Naive thymus-derived CD8-positive, alpha-beta T cell (primary cell): Measurements from ENCODE around the gene TECPR1. TPM values are rescaled to one million over a fixed set of nuclear protein-coding genes. Genes with fewer than 3 reads are reported as not detected.

Experiments used
- ATAC-seq, 2 donors: fragments of 150-1000 bp; cut with Tn5 transposase in 1 of 2; sonication (Bioruptor Pico), chemical (Tn5 transposase) in 1 of 2; 1 replicate in 1 of 2; 2 replicates in 1 of 2; pipeline ENCODE4 v1.10.0; 2021; ENCODE audit warnings: mild to moderate bottlenecking in 2 of 2, moderate library complexity in 2 of 2
- POLR2A ChIA-PET: fragments of 350-600 bp; sonication (Branson Sonifier 250); formaldehyde crosslinking; loops from one replicate; lab custom pipeline; 2021; ENCODE audit warnings: antibody characterized with exemption; lab: Charles Lee
- DNase-seq, 10 donors: peaks; one replicate each; pipeline versions ENCODE4 v3.0.0 to v3.0.0-alpha.2; 2020 to 2022
- H3K27ac Mint-ChIP-seq, 10 donors: one replicate each; pipeline ENCODE4 v1.8.0; 2020 to 2022; ENCODE audit warnings: mild to moderate bottlenecking in 10 of 10, mixed read lengths in 10 of 10, moderate library complexity in 4 of 10, inconsistent platforms in 1 of 10
- H3K27me3 Mint-ChIP-seq, 5 donors: one replicate each; pipeline ENCODE4 v1.8.0; 2021 to 2022; ENCODE audit warnings: mixed read lengths in 5 of 5
- H3K36me3 Mint-ChIP-seq, 3 donors: one replicate each; pipeline ENCODE4 v1.8.0; 2020 to 2022; ENCODE audit warnings: mixed read lengths in 3 of 3, mild to moderate bottlenecking in 2 of 3, inconsistent platforms in 1 of 3
- H3K4me1 Mint-ChIP-seq, 4 donors: one replicate each; pipeline ENCODE4 v1.8.0; 2021 to 2022; ENCODE audit warnings: mixed read lengths in 4 of 4
- H3K4me3 Mint-ChIP-seq, 10 donors: one replicate each; pipeline ENCODE4 v1.8.0; 2020 to 2022; ENCODE audit warnings: mild to moderate bottlenecking in 10 of 10, mixed read lengths in 10 of 10, moderate library complexity in 6 of 10, inconsistent platforms in 1 of 10
- H3K9me3 Mint-ChIP-seq, 9 donors: one replicate each; pipeline ENCODE4 v1.8.0; 2020 to 2022; ENCODE audit warnings: mixed read lengths in 9 of 9, mild to moderate bottlenecking in 3 of 9, inconsistent platforms in 1 of 9, moderate library complexity in 1 of 9
- polyA plus RNA-seq, 3 donors: library from polyadenylated mRNA; unstranded; fragments of 300-500 nt; fragmentation: Illumina TruSeq; gene quantifications; one replicate each; pipeline ENCODE4 v1.2.3, GENCODE V29; 2021
- total RNA-seq, 8 experiments: library from RNA in 2 of 8; stranded (reverse) in 2 of 8; gene quantifications; one replicate each; pipeline ENCODE4 v1.2.3 and lab custom pipeline; 2021 to 2026

TECPR1 gene
- total and polyA plus RNA-seq, 5 experiments from 2014 or later: 18.5 to 181 (median 40.2) TPM

GRCh38 chr7:98254951-98255610, 3.0 kb upstream of the TECPR1 start:
- H3K4me1 Mint-ChIP-seq: peaks cover 18 to 53% (median 46%) of the 10 kb centered on the region in 4 donors

GRCh38 chr7:98254516-98254915, 2.5 kb upstream of the TECPR1 start:
- no peak for DNase-seq
- Mint-ChIP-seq H3K27me3 (no peaks in the 10 kb centered on the region), H3K27ac (peak overlapping the region in 6 of 10 donors; percentile 26 to 83 (median 38)), H3K4me3 (peak overlapping the region in 3 of 10 donors; percentile 5 to 67 (median 14)), H3K36me3 (peaks cover 0 to 46% (median 17%) of the 10 kb centered on the region in 3 donors), H3K4me1 (peaks cover 21 to 59% (median 51%) of the 10 kb centered on the region in 4 donors), H3K9me3 (no peaks in the 10 kb centered on the region)
- POLR2A ChIA-PET: interaction anchor here (0.8 to 6.1 kb wide), 4 partner anchors 12 to 147 kb away, joined by 3 to 72 read pairs (median 6); partner anchors contain the start of gene BRI3
- no peak for ATAC-seq

More at GRCh38 chr7:98254951-98255610, 3.0 kb upstream of the TECPR1 start:
- Mint-ChIP-seq H3K4me3 (peak overlapping the region in 3 of 10 donors; percentile 14 to 67 (median 43)), H3K9me3 (no peaks in the 10 kb centered on the region), H3K36me3 (peaks cover 0 to 49% (median 16%) of the 10 kb centered on the region in 3 donors), H3K27me3 (no peaks in the 10 kb centered on the region), H3K27ac (peak overlapping the region in 6 of 10 donors; percentile 26 to 83 (median 70))
- DNase-seq (peak in 1 of 10 donors; percentile 23), ATAC-seq (no peak)
- POLR2A ChIA-PET: interaction anchor here (1.2 kb wide), 2 partner anchors 52 to 148 kb away, joined by 3 to 7 read pairs; no protein-coding TSS in a partner anchor

- H3K4me3 Mint-ChIP-seq: peak overlapping the region; percentile 87 to 97 (median 96)
- POLR2A ChIA-PET: interaction anchor here (0.6 to 6.4 kb wide), 5 partner anchors 19 to 626 kb away, joined by 3 to 84 read pairs (median 5); partner anchors contain the start of genes BRI3 and TRRAP
- H3K4me1 Mint-ChIP-seq: peaks cover 28 to 74% (median 66%) of the 10 kb centered on the region in 4 donors
- ATAC-seq: peak; percentile 21 to 40
- H3K27me3 Mint-ChIP-seq: no peaks in the 10 kb centered on the region
- H3K36me3 Mint-ChIP-seq: peaks cover 0 to 39% (median 14%) of the 10 kb centered on the region in 3 donors
- H3K27ac Mint-ChIP-seq: peak overlapping the region; percentile 82 to 100 (median 98)
- no peaks in the 10 kb centered on the region for H3K9me3 Mint-ChIP-seq
- no peak for DNase-seq
Observed at GRCh38 chr7:98252425-98253054, 508 bp upstream of the TECPR1 start.

- Mint-ChIP-seq H3K27me3 (no peaks in the 10 kb centered on the region), H3K27ac (peak overlapping the region; percentile 93 to 100 (median 98)), H3K4me1 (peaks cover 25 to 74% (median 67%) of the 10 kb centered on the region in 4 donors), H3K36me3 (peaks cover 0 to 35% (median 6%) of the 10 kb centered on the region in 3 donors), H3K9me3 (no peaks in the 10 kb centered on the region), H3K4me3 (peak overlapping the region; percentile 87 to 97 (median 96))
- peak; percentile 69 to 78 for ATAC-seq
- POLR2A ChIA-PET: interaction anchor here (0.7 to 6.4 kb wide), 17 partner anchors 9 to 1254 kb away, joined by 3 to 84 read pairs (median 5); partner anchors contain the start of genes BAIAP2L1, BHLHA15, BRI3 and TRRAP
- DNase-seq: peak; percentile 21 to 88 (median 70)
Observed at GRCh38 chr7:98251231-98251600, 816 bp downstream of the TECPR1 start.

- no peaks in the 10 kb centered on the region for H3K9me3 Mint-ChIP-seq
- DNase-seq (peak in 9 of 10 donors; percentile 19 to 77 (median 63)), ATAC-seq (peak; percentile 20 to 50)
- POLR2A ChIA-PET: interaction anchor here (0.6 to 6.4 kb wide), 18 partner anchors 9 to 1739 kb away, joined by 3 to 84 read pairs (median 7); partner anchors contain the start of genes BAIAP2L1, BHLHA15, BRI3 and SDHAF3
- H3K4me3 Mint-ChIP-seq: peak overlapping the region; percentile 87 to 97 (median 96)
- H3K4me1 Mint-ChIP-seq: peaks cover 25 to 75% (median 65%) of the 10 kb centered on the region in 4 donors
- no peaks in the 10 kb centered on the region for H3K27me3 Mint-ChIP-seq
- peaks cover 0 to 35% (median 5%) of the 10 kb centered on the region in 3 donors for H3K36me3 Mint-ChIP-seq
- H3K27ac Mint-ChIP-seq: peak overlapping the region; percentile 93 to 100 (median 98)
Observed at GRCh38 chr7:98250789-98251188, 1.2 kb downstream of the TECPR1 start.

GRCh38 chr7:98249106-98249505, 2.9 kb downstream of the TECPR1 start:
- peaks cover 22 to 68% (median 60%) of the 10 kb centered on the region in 4 donors for H3K4me1 Mint-ChIP-seq

GRCh38 chr7:98248156-98248555, 3.9 kb downstream of the TECPR1 start:
- no peak for DNase-seq
- Mint-ChIP-seq H3K4me3 (peak overlapping the region in 8 of 10 donors; percentile 45 to 97 (median 62)), H3K9me3 (no peaks in the 10 kb centered on the region), H3K27ac (peak overlapping the region; percentile 82 to 100 (median 92)), H3K36me3 (peaks cover 0 to 40% (median 5%) of the 10 kb centered on the region in 3 donors), H3K4me1 (peaks cover 22 to 63% (median 56%) of the 10 kb centered on the region in 4 donors), H3K27me3 (no peaks in the 10 kb centered on the region)
- POLR2A ChIA-PET: interaction anchor here (0.5 to 6.4 kb wide), 4 partner anchors 16 to 141 kb away, joined by 3 to 84 read pairs (median 4); partner anchors contain the start of gene LMTK2
- ATAC-seq: no peak

More at GRCh38 chr7:98249106-98249505, 2.9 kb downstream of the TECPR1 start:
- Mint-ChIP-seq H3K27me3 (no peaks in the 10 kb centered on the region), H3K4me3 (peak overlapping the region; percentile 61 to 97 (median 90)), H3K9me3 (no peaks in the 10 kb centered on the region), H3K27ac (peak overlapping the region; percentile 93 to 100 (median 98)), H3K36me3 (peaks cover 0 to 40% (median 5%) of the 10 kb centered on the region in 3 donors)
- DNase-seq: peak in 1 of 10 donors; percentile 15
- POLR2A ChIA-PET: interaction anchor here (0.6 to 6.4 kb wide), 5 partner anchors 10 to 630 kb away, joined by 3 to 84 read pairs (median 8); partner anchors contain the start of gene BRI3
- no peak for ATAC-seq

GRCh38 chr7:98244871-98245270, 7.2 kb downstream of the TECPR1 start:
- Mint-ChIP-seq H3K36me3 (peaks cover 0 to 60% (median 6%) of the 10 kb centered on the region in 3 donors), H3K27me3 (no peaks in the 10 kb centered on the region), H3K9me3 (no peaks in the 10 kb centered on the region), H3K27ac (peak overlapping the region in 2 of 10 donors; percentile 39 to 46), H3K4me1 (peaks cover 11 to 52% (median 32%) of the 10 kb centered on the region in 4 donors), H3K4me3 (no peak overlapping the region)
- ATAC-seq (no peak), DNase-seq (no peak)
- POLR2A ChIA-PET: no interaction called here

GRCh38 chr7:98242934-98243333, 9.1 kb downstream of the TECPR1 start:
- POLR2A ChIA-PET: no interaction called here
- Mint-ChIP-seq H3K4me3 (no peak overlapping the region), H3K9me3 (no peaks in the 10 kb centered on the region), H3K4me1 (peaks cover 5 to 35% (median 15%) of the 10 kb centered on the region in 4 donors), H3K27me3 (no peaks in the 10 kb centered on the region), H3K36me3 (peaks cover 0 to 71% (median 9%) of the 10 kb centered on the region in 3 donors), H3K27ac (peak overlapping the region in 1 of 10 donors; percentile 25)
- no peak for ATAC-seq
- DNase-seq: no peak

- DNase-seq (no peak), ATAC-seq (no peak)
- Mint-ChIP-seq H3K36me3 (peaks cover 0 to 70% (median 9%) of the 10 kb centered on the region in 3 donors), H3K27ac (peak overlapping the region in 1 of 10 donors; percentile 29), H3K9me3 (no peaks in the 10 kb centered on the region), H3K4me1 (peaks cover 4 to 29% (median 10%) of the 10 kb centered on the region in 4 donors), H3K27me3 (no peaks in the 10 kb centered on the region), H3K4me3 (no peak overlapping the region)
- POLR2A ChIA-PET: no interaction called here
Observed at GRCh38 chr7:98242342-98242741, 9.7 kb downstream of the TECPR1 start.

- Mint-ChIP-seq H3K9me3 (no peaks in the 10 kb centered on the region), H3K27ac (peak overlapping the region in 4 of 10 donors; percentile 27 to 52 (median 44)), H3K4me3 (no peak overlapping the region), H3K36me3 (peaks cover 0 to 72% (median 9%) of the 10 kb centered on the region in 3 donors), H3K4me1 (peaks cover 4 to 26% (median 9%) of the 10 kb centered on the region in 4 donors), H3K27me3 (no peaks in the 10 kb centered on the region)
- ATAC-seq (no peak), DNase-seq (no peak)
- POLR2A ChIA-PET: no interaction called here
Observed at GRCh38 chr7:98241674-98242241, 10.3 kb downstream of the TECPR1 start.
